Right atrium auricular region (tissue), 2 donors: ENCODE measurements around the gene SNX9. TPM values are rescaled to one million over a fixed set of nuclear protein-coding genes. Genes with fewer than 3 reads are reported as not detected.
"Not testable (repeated sequence)": the region's sequence is repeated elsewhere in the genome, so short reads cannot be mapped to it uniquely, and the experiment has no call there.

Experiments
- DNase-seq: peaks from one replicate; pipeline ENCODE4 v3.0.0-alpha.2; 2019; ENCODE audit warnings: low spot score
- H3K27ac ChIP-seq, 2 donors: fragments of 200-600 bp; sonication (generic); 1 replicate in 1 of 2; 2 replicates in 1 of 2; pipeline ENCODE4 v1.5.1; 2016 to 2019
- H3K27me3 ChIP-seq, 2 donors: fragments of 200-600 bp; sonication (generic); one replicate each; pipeline versions ENCODE4 v1.5.1 to v1.6.0; 2017 to 2019
- H3K36me3 ChIP-seq: fragments of 200-600 bp; sonication (generic); one replicate; pipeline ENCODE4 v1.5.1; 2016
- H3K4me1 ChIP-seq, 2 donors: fragments of 200-600 bp; sonication (generic); one replicate each; pipeline versions ENCODE4 v1.5.1 to v1.6.0; 2017 to 2019
- H3K4me3 ChIP-seq, 2 donors: fragments of 200-600 bp; sonication (generic); 1 replicate in 1 of 2; 2 replicates in 1 of 2; pipeline ENCODE4 v1.5.1; 2017 to 2019; ENCODE audit warnings: mild to moderate bottlenecking in 1 of 2, moderate library complexity in 1 of 2
- H3K9me3 ChIP-seq, 2 donors: fragments of 200-600 bp; sonication (generic); one replicate each; pipeline ENCODE4 v1.5.1; 2019
- total RNA-seq, 2 donors: library from RNA; depleted of rRNA; stranded (reverse); fragments of >200 nt; gene quantifications; one replicate each; pipeline ENCODE4 v1.1.0, GENCODE V29; 2016
- TF ChIP-seq, protein P1 (sequence below), 2 donors: fragments of 200-600 bp; sonication (generic); IDR thresholded peaks; one replicate each; pipeline ENCODE4 v1.5.1; 2019; ENCODE audit warnings: antibody characterized with exemption in 2 of 2

SNX9 gene
- total RNA-seq, 2 donors from 2014 or later = 26.6 to 39.4 TPM

DNA sequence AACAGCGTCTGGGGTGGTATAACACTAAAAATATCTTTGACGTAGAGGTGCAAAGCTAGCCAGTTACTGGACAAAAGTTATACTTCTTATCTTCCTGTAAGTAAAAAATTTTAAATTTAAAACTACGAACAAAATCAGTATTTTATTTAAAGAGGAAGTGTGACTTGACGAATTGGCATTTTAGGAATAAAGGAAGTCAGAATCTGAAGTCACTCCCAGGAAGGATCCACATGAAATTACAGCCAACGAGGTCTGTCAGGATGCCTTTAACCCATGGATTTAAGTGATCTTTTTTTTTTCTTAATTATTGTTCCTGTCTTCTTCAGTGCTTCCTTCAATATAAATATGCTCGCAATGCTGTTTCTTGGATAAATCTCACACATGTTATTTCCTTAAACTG, 27.2 kb upstream of the SNX9 start:
- Histone ChIP-seq H3K27me3 (no peaks in the 10 kb centered on the region), H3K4me3 (no peak overlapping the region), H3K9me3 (no peaks in the 10 kb centered on the region), H3K36me3 (no peaks in the 10 kb centered on the region), H3K27ac (no peak overlapping the region), H3K4me1 (peaks cover 0 to 11% of the 10 kb centered on the region in 2 donors)
- no peak for DNase-seq
- TF ChIP-seq, protein P1, sequence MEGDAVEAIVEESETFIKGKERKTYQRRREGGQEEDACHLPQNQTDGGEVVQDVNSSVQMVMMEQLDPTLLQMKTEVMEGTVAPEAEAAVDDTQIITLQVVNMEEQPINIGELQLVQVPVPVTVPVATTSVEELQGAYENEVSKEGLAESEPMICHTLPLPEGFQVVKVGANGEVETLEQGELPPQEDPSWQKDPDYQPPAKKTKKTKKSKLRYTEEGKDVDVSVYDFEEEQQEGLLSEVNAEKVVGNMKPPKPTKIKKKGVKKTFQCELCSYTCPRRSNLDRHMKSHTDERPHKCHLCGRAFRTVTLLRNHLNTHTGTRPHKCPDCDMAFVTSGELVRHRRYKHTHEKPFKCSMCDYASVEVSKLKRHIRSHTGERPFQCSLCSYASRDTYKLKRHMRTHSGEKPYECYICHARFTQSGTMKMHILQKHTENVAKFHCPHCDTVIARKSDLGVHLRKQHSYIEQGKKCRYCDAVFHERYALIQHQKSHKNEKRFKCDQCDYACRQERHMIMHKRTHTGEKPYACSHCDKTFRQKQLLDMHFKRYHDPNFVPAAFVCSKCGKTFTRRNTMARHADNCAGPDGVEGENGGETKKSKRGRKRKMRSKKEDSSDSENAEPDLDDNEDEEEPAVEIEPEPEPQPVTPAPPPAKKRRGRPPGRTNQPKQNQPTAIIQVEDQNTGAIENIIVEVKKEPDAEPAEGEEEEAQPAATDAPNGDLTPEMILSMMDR (IDR thresholded peaks at IDR 0.05) = no peak

DNA sequence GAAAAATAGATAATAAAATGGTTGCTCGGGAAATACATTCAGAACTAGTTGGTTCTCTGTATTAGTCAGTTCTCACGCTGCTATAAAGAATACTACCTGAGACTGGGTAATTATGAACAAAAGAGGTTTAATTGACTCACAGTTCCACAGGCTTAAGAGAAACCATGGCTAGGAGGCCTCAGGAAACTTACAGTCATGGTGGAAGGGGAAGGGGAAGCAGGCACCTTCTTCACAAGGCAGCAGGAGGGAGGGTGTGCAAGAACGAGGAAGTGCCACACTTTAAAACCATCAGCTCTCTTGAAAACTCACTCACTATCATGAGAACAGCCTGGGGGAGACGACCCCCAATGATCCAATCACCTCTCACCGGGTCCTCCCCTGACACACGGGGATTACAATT, 24.2 kb upstream of the SNX9 start:
- H3K4me3 ChIP-seq = no peak overlapping the region
- no peaks in the 10 kb centered on the region for H3K9me3 ChIP-seq
- no peaks in the 10 kb centered on the region for H3K36me3 ChIP-seq
- no peak for DNase-seq
- H3K27me3 ChIP-seq = no peaks in the 10 kb centered on the region
- TF ChIP-seq, protein P1 (IDR thresholded peaks at IDR 0.05) = no peak
- H3K27ac ChIP-seq = no peak overlapping the region
- peaks cover 0 to 4% of the 10 kb centered on the region in 2 donors for H3K4me1 ChIP-seq

DNA sequence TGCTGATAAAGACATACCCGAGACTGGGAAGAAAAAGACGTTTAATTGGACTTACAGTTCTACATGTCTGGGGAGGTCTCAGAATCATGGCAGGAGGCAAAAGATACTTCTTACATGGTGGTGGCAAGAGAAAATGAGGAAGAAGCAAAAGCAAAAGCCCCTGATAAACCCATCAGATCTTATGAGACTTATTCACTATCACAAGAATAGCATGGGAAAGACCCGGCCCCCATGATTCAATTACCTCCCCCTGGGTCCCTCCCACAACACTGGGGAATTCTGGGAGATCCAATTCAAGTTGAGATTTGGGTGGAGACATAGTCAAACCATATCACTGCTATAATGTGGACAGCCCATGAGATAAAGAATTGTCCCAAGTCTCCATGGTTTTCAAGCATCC, 23.5 kb upstream of the SNX9 start:
- H3K4me3 ChIP-seq, DNase-seq, H3K9me3 ChIP-seq, H3K4me1 ChIP-seq, H3K36me3 ChIP-seq, H3K27ac ChIP-seq, H3K27me3 ChIP-seq: not testable (repeated sequence)

DNA sequence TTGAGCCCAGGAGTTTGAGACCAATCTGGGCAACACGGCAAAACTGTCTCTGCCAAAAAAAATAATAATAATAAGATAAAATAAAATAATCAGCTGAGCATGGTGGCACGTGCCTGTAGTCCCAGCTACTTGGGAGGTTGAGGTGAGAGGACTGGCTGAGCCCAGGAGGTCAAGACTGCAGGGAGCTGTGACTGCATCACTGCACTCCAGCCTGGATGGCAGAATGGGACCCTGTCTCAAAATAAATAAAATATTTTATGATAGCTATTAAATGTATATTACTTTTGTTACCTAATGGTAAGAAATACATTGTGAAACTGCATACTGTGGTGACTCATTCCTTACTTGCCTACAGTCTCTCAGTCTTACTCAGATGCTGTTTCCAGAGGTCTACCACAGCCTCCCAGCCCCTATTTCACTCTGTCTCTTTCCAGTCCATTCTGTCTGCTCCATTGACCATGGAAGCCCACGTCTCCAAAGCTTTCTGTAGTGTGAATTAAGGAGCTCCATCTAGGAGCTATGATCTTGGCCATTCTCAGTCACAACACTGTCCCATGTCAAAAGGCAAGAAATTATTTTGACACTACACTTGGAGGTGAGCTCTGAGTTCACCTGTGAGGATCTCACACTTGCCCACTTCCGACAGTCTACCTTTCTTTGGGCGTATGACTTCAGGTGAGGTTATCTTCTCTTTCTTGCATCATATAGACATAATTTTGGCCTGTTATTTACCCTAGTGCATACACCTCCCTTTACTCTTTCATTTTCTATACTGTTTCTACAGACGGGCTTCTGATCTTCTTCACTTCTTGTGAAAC, 22.4 kb upstream of the SNX9 start:
- Histone ChIP-seq H3K9me3 (no peaks in the 10 kb centered on the region), H3K4me3 (no peak overlapping the region), H3K4me1 (peaks cover 0 to 4% of the 10 kb centered on the region in 2 donors), H3K27me3 (no peaks in the 10 kb centered on the region), H3K27ac (no peak overlapping the region), H3K36me3 (no peaks in the 10 kb centered on the region)
- DNase-seq = no peak
- TF ChIP-seq, protein P1 (IDR thresholded peaks at IDR 0.05) = no peak

DNA sequence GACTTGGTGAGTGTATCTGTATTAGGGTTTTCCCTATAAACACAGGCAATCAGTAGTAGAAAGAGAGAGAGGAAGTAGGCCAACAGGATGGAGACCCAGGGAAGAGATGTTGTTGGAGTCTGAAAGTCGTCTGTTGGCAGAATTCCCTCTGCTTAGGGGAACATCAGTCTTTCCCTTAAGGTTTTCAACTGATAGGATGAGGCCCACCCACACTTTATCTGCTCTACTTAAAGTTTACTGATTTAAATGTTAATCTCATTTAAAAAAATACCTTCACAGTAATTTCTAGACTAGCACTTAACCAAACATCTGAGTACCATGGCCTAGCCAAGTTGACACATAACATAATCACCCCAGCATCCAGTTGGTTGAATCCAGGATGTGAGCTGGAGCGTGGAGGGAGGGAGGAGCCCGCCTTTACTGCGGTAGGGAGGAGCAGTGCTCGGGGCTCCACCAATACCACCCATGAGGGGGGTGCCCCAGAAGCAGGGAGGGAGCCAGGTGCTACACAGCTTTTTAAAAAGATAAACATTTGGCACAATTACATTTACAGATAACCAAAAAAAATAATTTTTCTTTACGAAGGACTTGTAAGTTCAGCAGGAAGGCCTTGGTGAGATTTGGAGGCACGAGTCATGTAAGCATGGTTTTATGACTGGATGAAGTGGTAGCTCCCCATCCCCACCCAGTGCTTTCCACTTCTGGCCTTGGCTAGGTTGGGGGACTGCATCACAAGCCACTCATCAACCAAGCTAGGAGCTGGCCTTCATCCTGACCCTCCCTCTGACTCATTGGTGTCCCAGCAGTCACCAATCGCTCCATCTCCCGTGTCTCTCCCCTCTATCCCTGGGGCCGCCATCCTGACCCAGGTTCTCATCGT, 18.4 kb upstream of the SNX9 start:
- TF ChIP-seq, protein P1 (IDR thresholded peaks at IDR 0.05) = no peak
- Histone ChIP-seq H3K4me1 (no peaks in the 10 kb centered on the region), H3K9me3 (peaks cover 3 to 5% of the 10 kb centered on the region in 2 donors), H3K27ac (no peak overlapping the region), H3K27me3 (no peaks in the 10 kb centered on the region), H3K4me3 (no peak overlapping the region), H3K36me3 (no peaks in the 10 kb centered on the region)
- DNase-seq = no peak
